ENCODE data around the gene TPX2. TPM values are rescaled to one million over a fixed set of nuclear protein-coding genes. Genes with fewer than 3 reads are reported as not detected.
A peak's percentile ranks its signal among the peaks of the same experiment; 100 is the strongest.
"Not testable (repeated sequence)": the region's sequence is repeated elsewhere in the genome, so short reads cannot be mapped to it uniquely, and the experiment has no call there.

TPX2 gene
- total and polyA plus RNA-seq, 2 experiments from 2014 or later: 37.7 to 39.6 TPM

DNA sequence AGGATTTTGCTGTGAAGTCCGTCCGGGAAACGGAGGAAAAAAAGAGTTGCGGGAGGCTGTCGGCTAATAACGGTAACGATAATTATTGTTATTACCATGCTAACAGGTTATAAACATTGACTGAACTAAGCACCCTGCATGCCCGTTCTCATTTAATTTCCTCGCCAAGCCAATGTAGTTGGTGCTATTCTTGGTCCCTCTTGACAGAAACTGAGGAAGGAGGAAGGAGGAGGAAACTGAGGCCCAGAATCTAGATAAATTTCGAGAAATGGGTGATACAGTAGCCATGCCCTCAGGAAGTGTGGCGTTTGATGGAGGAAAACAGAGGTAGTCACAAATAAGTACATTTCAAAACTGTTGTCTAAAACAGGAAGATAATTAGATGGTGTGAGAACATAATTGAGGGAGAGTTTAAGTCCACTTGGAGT is 474 bp downstream of the TPX2 start:
- Histone ChIP-seq H4K20me1 (ENCODE audit: insufficient read depth) (no peaks in the 10 kb centered on the region), H3K4me1 (ENCODE audit: insufficient read depth) (peaks cover 11% of the 10 kb centered on the region; the same call in 1 of the 2 replicates), H3K27me3 (replicated peaks; ENCODE audit: insufficient read depth) (no peaks in the 10 kb centered on the region), H3K27ac (peak overlapping the region; percentile 66), H3K36me3 (ENCODE audit: low read depth) (no peaks in the 10 kb centered on the region), H3K4me2 (ENCODE audit: unreplicated experiment) (peak overlapping the region; percentile 88), H3K4me3 (peak overlapping the region; percentile 86), H3K9me3 (ENCODE audit: low read depth) (no peaks in the 10 kb centered on the region), H3F3A (ENCODE audit: insufficient read depth) (no peaks in the 10 kb centered on the region), H3K9ac (peak overlapping the region; percentile 90), H2AFZ (peak overlapping the region; percentile 84), H3K9me2 (ENCODE audit: insufficient read depth) (no peaks in the 10 kb centered on the region), H3K79me2 (ENCODE audit: insufficient read depth) (peaks cover 55% of the 10 kb centered on the region)
- no peak for TF ChIP-seq EZH2 (IDR thresholded peaks at IDR 0.05; ENCODE audit: insufficient read depth, poor library complexity, severe bottlenecking)
- no peak for TF ChIP-seq EZH2phosphoT487 (IDR thresholded peaks at IDR 0.05; ENCODE audit: insufficient read depth, low read depth)
- WGBS, 2 experiments (ENCODE audit: low coverage in 1 of 2, low lambda C conversion rate in 2 of 2, missing lambda C conversion rate in 2 of 2): 1 to 2% methylated on average over 11 of the region's 11 CpGs
- in situ Hi-C loops (cut with MboI): no loop called here
- peak; percentile 21 for DNase-seq

DNA sequence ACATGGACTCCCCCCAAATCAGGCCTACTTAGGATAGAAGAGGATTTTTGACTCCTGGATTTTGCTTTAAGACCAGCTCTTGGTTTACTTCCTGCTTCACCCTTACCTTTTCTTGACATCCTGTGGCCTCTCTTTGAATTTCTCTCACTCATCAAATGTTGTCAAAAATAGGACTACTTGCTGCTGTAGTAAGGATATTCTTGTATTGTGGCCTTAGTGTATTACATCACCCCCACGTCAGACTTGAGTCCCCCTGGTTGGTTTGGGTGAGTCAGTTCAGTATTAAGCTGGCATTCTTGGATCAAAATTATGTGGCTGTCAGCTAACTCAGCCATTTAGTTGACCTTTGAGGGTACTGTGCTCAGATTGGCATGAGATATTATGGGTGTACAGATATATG is 1.1 kb downstream of the TPX2 start:
- Histone ChIP-seq H3K9me3 (ENCODE audit: low read depth) (no peaks in the 10 kb centered on the region), H3K36me3 (ENCODE audit: low read depth) (no peaks in the 10 kb centered on the region), H4K20me1 (ENCODE audit: insufficient read depth) (no peaks in the 10 kb centered on the region), H3K4me2 (ENCODE audit: unreplicated experiment) (peak overlapping the region; percentile 88), H2AFZ (peak overlapping the region; percentile 84), H3K27ac (peak overlapping the region; percentile 66), H3K9ac (peak overlapping the region; percentile 90), H3F3A (ENCODE audit: insufficient read depth) (no peaks in the 10 kb centered on the region), H3K4me1 (ENCODE audit: insufficient read depth) (peaks cover 11% of the 10 kb centered on the region; the same call in 1 of the 2 replicates), H3K79me2 (ENCODE audit: insufficient read depth) (peaks cover 61% of the 10 kb centered on the region), H3K4me3 (peak overlapping the region; percentile 86), H3K27me3 (replicated peaks; ENCODE audit: insufficient read depth) (no peaks in the 10 kb centered on the region), H3K9me2 (ENCODE audit: insufficient read depth) (no peaks in the 10 kb centered on the region)
- peak; percentile 82 for DNase-seq
- 0 to 4% methylated on average over 1 of the region's 1 CpG for WGBS, 2 experiments (ENCODE audit: low coverage in 1 of 2, low lambda C conversion rate in 2 of 2, missing lambda C conversion rate in 2 of 2)
- in situ Hi-C loops (cut with MboI): no loop called here
- TF ChIP-seq EZH2 (IDR thresholded peaks at IDR 0.05; ENCODE audit: insufficient read depth, poor library complexity, severe bottlenecking) (no peak), EZH2phosphoT487 (IDR thresholded peaks at IDR 0.05; ENCODE audit: insufficient read depth, low read depth) (no peak)

DNA sequence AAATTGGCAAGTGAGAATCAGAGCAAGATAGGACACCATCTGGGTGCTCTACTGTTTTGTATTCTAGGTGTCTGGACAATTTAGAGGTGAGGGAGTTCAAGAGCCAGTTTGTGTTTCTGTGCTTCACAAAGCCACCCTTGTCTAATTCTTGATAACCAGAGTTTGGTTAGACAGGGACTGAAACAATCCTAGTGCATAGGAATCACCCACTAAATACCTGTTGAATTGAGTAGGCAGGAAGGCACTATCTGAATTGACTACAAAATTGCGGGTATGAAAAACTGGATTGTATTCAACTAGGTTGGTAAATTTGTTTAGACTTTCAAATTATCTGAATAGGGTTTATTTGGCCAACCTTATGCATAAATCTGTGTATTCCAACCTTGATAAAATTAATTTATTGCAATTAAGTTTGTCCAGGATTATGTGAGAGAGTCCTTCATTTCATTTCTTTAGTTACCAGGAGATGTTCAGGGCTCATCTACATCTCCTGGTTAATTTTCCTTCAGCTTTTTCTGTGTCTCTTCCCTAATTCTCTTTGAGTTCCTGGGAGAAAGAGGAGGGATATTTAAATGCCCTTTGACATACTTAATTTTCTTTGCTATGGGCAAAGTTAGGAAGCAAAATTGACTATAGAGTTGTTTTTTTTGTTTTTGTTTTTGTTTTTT is 1.7 kb downstream of the TPX2 start:
- H3K4me1 ChIP-seq (ENCODE audit: insufficient read depth): peaks cover 11% of the 10 kb centered on the region; the same call in 1 of the 2 replicates
- DNase-seq: no peak
- H3K27ac ChIP-seq: peak overlapping the region; percentile 66
- 34 to 50% methylated on average over 1 of the region's 1 CpG for WGBS, 2 experiments (ENCODE audit: low coverage in 1 of 2, low lambda C conversion rate in 2 of 2, missing lambda C conversion rate in 2 of 2)
- no peaks in the 10 kb centered on the region for H3K9me2 ChIP-seq (ENCODE audit: insufficient read depth)
- in situ Hi-C loops (cut with MboI): no loop called here
- no peaks in the 10 kb centered on the region for H3K36me3 ChIP-seq (ENCODE audit: low read depth)
- H3K4me2 ChIP-seq (ENCODE audit: unreplicated experiment): peak overlapping the region; percentile 88
- peaks cover 67% of the 10 kb centered on the region for H3K79me2 ChIP-seq (ENCODE audit: insufficient read depth)
- peak overlapping the region; percentile 90 for H3K9ac ChIP-seq
- H3K27me3 ChIP-seq (replicated peaks; ENCODE audit: insufficient read depth): no peaks in the 10 kb centered on the region
- H3K4me3 ChIP-seq: peak overlapping the region; percentile 86
- no peaks in the 10 kb centered on the region for H3F3A ChIP-seq (ENCODE audit: insufficient read depth)
- H2AFZ ChIP-seq: peak overlapping the region; percentile 84
- no peak for TF ChIP-seq EZH2 (IDR thresholded peaks at IDR 0.05; ENCODE audit: insufficient read depth, poor library complexity, severe bottlenecking)
- TF ChIP-seq EZH2phosphoT487 (IDR thresholded peaks at IDR 0.05; ENCODE audit: insufficient read depth, low read depth): no peak
- no peaks in the 10 kb centered on the region for H3K9me3 ChIP-seq (ENCODE audit: low read depth)
- no peaks in the 10 kb centered on the region for H4K20me1 ChIP-seq (ENCODE audit: insufficient read depth)

DNA sequence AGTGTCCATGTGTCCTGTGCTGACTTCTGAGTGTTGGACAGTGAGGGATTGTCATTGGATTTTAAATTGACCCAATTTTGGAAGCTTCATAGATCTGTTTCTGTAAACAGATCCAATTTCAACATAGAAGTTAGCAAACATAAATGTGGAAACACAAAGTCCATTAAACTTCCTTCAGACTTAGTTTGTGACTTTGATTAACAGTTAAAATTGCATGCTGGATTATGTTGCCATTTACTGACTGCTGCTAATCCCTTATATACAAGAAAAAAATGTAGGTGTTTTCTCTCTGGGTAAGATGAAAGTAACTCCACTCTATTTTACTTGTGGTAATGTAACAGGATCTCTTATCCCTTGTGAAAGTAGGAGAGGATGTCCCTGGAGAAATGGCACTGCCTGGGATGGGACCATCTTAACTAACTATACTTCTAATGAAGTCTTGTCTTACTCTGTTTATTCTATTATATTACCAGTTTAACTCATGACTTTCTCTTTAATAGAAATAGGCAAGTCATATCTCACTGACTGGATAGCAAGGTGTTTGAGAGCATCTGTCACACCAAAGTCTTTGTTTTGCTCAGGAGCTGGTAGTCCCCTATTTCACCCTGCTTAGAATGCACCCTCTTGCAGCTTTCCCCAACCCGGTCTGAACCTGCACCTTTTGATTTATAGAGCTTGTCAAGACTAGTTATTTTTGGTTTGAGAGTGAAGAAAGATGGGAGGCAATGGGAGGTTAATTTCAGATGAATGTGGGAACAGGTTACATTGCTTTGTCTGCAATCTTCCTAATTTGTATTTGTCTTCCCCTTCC is 7.2 kb downstream of the TPX2 start:
- Histone ChIP-seq H3K4me1 (ENCODE audit: insufficient read depth) (peaks cover 4% of the 10 kb centered on the region), H3K9me3 (ENCODE audit: low read depth) (no peaks in the 10 kb centered on the region), H3K9me2 (ENCODE audit: insufficient read depth) (no peaks in the 10 kb centered on the region), H4K20me1 (ENCODE audit: insufficient read depth) (no peaks in the 10 kb centered on the region), H3K79me2 (ENCODE audit: insufficient read depth) (peaks cover 100% of the 10 kb centered on the region), H3K4me3 (no peak overlapping the region), H3K9ac (no peak overlapping the region), H3K27ac (no peak overlapping the region), H3K27me3 (replicated peaks; ENCODE audit: insufficient read depth) (no peaks in the 10 kb centered on the region), H3F3A (ENCODE audit: insufficient read depth) (no peaks in the 10 kb centered on the region), H3K4me2 (ENCODE audit: unreplicated experiment) (no peak overlapping the region), H3K36me3 (ENCODE audit: low read depth) (no peaks in the 10 kb centered on the region), H2AFZ (peak overlapping the region; percentile 34; the same call in 1 of the 2 replicates)
- in situ Hi-C loops (cut with MboI): no loop called here
- no peak for TF ChIP-seq EZH2phosphoT487 (IDR thresholded peaks at IDR 0.05; ENCODE audit: insufficient read depth, low read depth)
- TF ChIP-seq EZH2 (IDR thresholded peaks at IDR 0.05; ENCODE audit: insufficient read depth, poor library complexity, severe bottlenecking): no peak
- no peak for DNase-seq
- 96 to 100% methylated on average over 1 of the region's 1 CpG for WGBS, 2 experiments (ENCODE audit: low coverage in 1 of 2, low lambda C conversion rate in 2 of 2, missing lambda C conversion rate in 2 of 2)

DNA sequence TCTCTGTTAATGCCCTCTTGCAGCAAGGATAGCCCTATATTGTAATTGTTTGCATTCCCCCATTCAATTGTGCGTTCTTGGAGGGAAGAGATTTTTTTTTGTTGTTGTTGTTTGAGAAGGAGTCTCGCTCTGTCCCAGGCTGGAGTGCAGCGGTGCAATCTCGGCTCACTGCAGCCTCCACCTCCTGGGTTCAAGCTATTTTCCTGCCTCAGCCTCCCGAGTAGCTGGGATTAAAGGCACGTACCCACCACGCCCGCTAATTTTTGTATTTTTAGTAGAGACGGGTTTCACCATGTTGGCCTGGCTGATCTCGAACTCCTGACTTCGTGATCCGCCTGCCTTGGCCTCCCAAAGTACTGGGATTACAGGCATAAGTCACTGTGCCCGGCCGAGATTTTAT is 7.9 kb downstream of the TPX2 start:
- H3K4me3 ChIP-seq; H3K9me3 ChIP-seq (ENCODE audit: low read depth); H3K9me2 ChIP-seq (ENCODE audit: insufficient read depth); H3K27me3 ChIP-seq (replicated peaks; ENCODE audit: insufficient read depth); H3F3A ChIP-seq (ENCODE audit: insufficient read depth); in situ Hi-C loops (cut with MboI); H3K27ac ChIP-seq; DNase-seq; H3K36me3 ChIP-seq (ENCODE audit: low read depth); H3K4me1 ChIP-seq (ENCODE audit: insufficient read depth); H3K9ac ChIP-seq; H4K20me1 ChIP-seq (ENCODE audit: insufficient read depth); H3K4me2 ChIP-seq (ENCODE audit: unreplicated experiment): not testable (repeated sequence)
- WGBS, 2 experiments (ENCODE audit: low coverage in 1 of 2, low lambda C conversion rate in 2 of 2, missing lambda C conversion rate in 2 of 2): 91 to 94% methylated on average over 14 of the region's 14 CpGs
- Histone ChIP-seq H3K79me2 (ENCODE audit: insufficient read depth) (peaks cover 100% of the 10 kb centered on the region), H2AFZ (peak overlapping the region; percentile 63; the same call in 1 of the 2 replicates)
